Neural crest cell (in vitro differentiated cells): ENCODE data around the gene ARHGEF4. TPM values are rescaled to one million over a fixed set of nuclear protein-coding genes. Genes with fewer than 3 reads are reported as not detected.

Experiments
- DNase-seq: peaks from one replicate; pipeline ENCODE4 v3.0.0; 2021; ENCODE audit warnings: low read depth, mixed read lengths, low spot score
- H3K27ac Mint-ChIP-seq: one replicate; pipeline ENCODE4 v1.8.0; 2021; ENCODE audit warnings: mild to moderate bottlenecking, mixed read lengths; ENCODE audit not compliant: unreplicated experiment
- H3K27me3 Mint-ChIP-seq: 2 replicates; pipeline ENCODE4 v1.8.0; 2021; ENCODE audit warnings: low read depth, mild to moderate bottlenecking, mixed read lengths
- H3K36me3 Mint-ChIP-seq: 2 replicates; pipeline ENCODE4 v1.8.0; 2021; ENCODE audit warnings: low read depth, mild to moderate bottlenecking, mixed read lengths
- H3K4me1 Mint-ChIP-seq: 2 replicates; pipeline ENCODE4 v1.8.0; 2021; ENCODE audit warnings: mixed read lengths
- H3K4me3 Mint-ChIP-seq: one replicate; pipeline ENCODE4 v1.8.0; 2021; ENCODE audit warnings: mild to moderate bottlenecking, mixed read lengths
- H3K9me3 Mint-ChIP-seq: 2 replicates; pipeline ENCODE4 v1.8.0; 2021; ENCODE audit warnings: mixed read lengths
- CTCF ChIP-seq: fragments of 200-600 bp; sonication (generic); conservative IDR thresholded peaks from 2 replicates; pipeline ENCODE4 v1.5.0; 2021; ENCODE audit warnings: antibody characterized with exemption, mild to moderate bottlenecking
- total RNA-seq: library from RNA; stranded (reverse); gene quantifications from 2 replicates; pipeline ENCODE4 v1.2.1, GENCODE V29; 2021

ARHGEF4 gene
- total RNA-seq, 1 donor from 2014 or later: 22.1 TPM

- H3K36me3 Mint-ChIP-seq: peaks cover 4% of the 10 kb centered on the region
- peaks cover 50% of the 10 kb centered on the region for H3K4me1 Mint-ChIP-seq
- no peaks in the 10 kb centered on the region for H3K27me3 Mint-ChIP-seq
- peaks cover 3% of the 10 kb centered on the region for H3K9me3 Mint-ChIP-seq
- no peak overlapping the region for H3K27ac Mint-ChIP-seq
- no peak overlapping the region for H3K4me3 Mint-ChIP-seq
- peak; percentile 82 for DNase-seq
- TF ChIP-seq CTCF: peak; percentile 74
Measured at GRCh38 chr2:130873700-130874346, 37.1 kb downstream of the ARHGEF4 start.

- H3K27me3 Mint-ChIP-seq: no peaks in the 10 kb centered on the region
- peaks cover 45% of the 10 kb centered on the region for H3K4me1 Mint-ChIP-seq
- no peak for DNase-seq
- H3K9me3 Mint-ChIP-seq: peaks cover 5% of the 10 kb centered on the region
- H3K27ac Mint-ChIP-seq: no peak overlapping the region
- no peak overlapping the region for H3K4me3 Mint-ChIP-seq
- H3K36me3 Mint-ChIP-seq: peaks cover 6% of the 10 kb centered on the region
- no peak for TF ChIP-seq CTCF
Measured at GRCh38 chr2:130874512-130874911, 37.8 kb downstream of the ARHGEF4 start.

- no peak overlapping the region for H3K4me3 Mint-ChIP-seq
- DNase-seq: no peak
- H3K36me3 Mint-ChIP-seq: peaks cover 8% of the 10 kb centered on the region
- no peak for TF ChIP-seq CTCF
- H3K9me3 Mint-ChIP-seq: peaks cover 5% of the 10 kb centered on the region
- no peak overlapping the region for H3K27ac Mint-ChIP-seq
- H3K27me3 Mint-ChIP-seq: no peaks in the 10 kb centered on the region
- H3K4me1 Mint-ChIP-seq: peaks cover 32% of the 10 kb centered on the region
Measured at GRCh38 chr2:130875935-130876334, 39.2 kb downstream of the ARHGEF4 start.

GRCh38 chr2:130877258-130877657 lies 40.5 kb downstream of the ARHGEF4 start:
- Mint-ChIP-seq H3K27me3 (no peaks in the 10 kb centered on the region), H3K27ac (no peak overlapping the region), H3K4me3 (no peak overlapping the region), H3K4me1 (peaks cover 24% of the 10 kb centered on the region), H3K36me3 (peaks cover 8% of the 10 kb centered on the region), H3K9me3 (peaks cover 5% of the 10 kb centered on the region)
- no peak for DNase-seq
- no peak for TF ChIP-seq CTCF

- H3K36me3 Mint-ChIP-seq: peaks cover 8% of the 10 kb centered on the region
- H3K27ac Mint-ChIP-seq: no peak overlapping the region
- H3K4me3 Mint-ChIP-seq: no peak overlapping the region
- H3K9me3 Mint-ChIP-seq: peaks cover 5% of the 10 kb centered on the region
- no peak for TF ChIP-seq CTCF
- no peak for DNase-seq
- no peaks in the 10 kb centered on the region for H3K27me3 Mint-ChIP-seq
- peaks cover 16% of the 10 kb centered on the region for H3K4me1 Mint-ChIP-seq
Measured at GRCh38 chr2:130878316-130878715, 41.6 kb downstream of the ARHGEF4 start.
